Measurements from ENCODE around the gene CMTM2.

Gene CMTM2

GRCh38 chr16:66549284-66550131 lies 29.8 kb upstream of the CMTM2 start, which contains the start of gene TK2:
TK2 (minus strand) TSS chr16:66550122; CDS start chr16:66550061, 61 bp downstream.
- peak within 1 kb of the TSS; percentile 90 to 98 (median 96) for H3K4me2 ChIP-seq
- H3K9me3 ChIP-seq (replicated peaks in 1 of 11): peaks cover 0 to 6% (median 0%) of the 10 kb centered on the region in 11 experiments; a peak in 2 of 22 replicates
- no peak for TF ChIP-seq Cebpa-rat (IDR thresholded peaks at IDR 0.05)
- no peaks in the 10 kb centered on the region for H4K20me1 ChIP-seq
- peaks cover 0 to 17% (median 5%) of the 10 kb centered on the region in 11 experiments; a peak in 13 of 22 replicates for H3K36me3 ChIP-seq
- H3K9ac ChIP-seq: peak within 1 kb of the TSS; percentile 89 to 98 (median 97)
- H3K27me3 ChIP-seq: no peaks in the 10 kb centered on the region
- peaks cover 82 to 95% (median 85%) of the 10 kb centered on the region in 10 experiments for H3K4me1 ChIP-seq
- H3K4me3 ChIP-seq: peak within 1 kb of the TSS; percentile 61 to 78 (median 66)
- peak within 1 kb of the TSS; percentile 88 to 99 (median 99) for H3K27ac ChIP-seq

DNA sequence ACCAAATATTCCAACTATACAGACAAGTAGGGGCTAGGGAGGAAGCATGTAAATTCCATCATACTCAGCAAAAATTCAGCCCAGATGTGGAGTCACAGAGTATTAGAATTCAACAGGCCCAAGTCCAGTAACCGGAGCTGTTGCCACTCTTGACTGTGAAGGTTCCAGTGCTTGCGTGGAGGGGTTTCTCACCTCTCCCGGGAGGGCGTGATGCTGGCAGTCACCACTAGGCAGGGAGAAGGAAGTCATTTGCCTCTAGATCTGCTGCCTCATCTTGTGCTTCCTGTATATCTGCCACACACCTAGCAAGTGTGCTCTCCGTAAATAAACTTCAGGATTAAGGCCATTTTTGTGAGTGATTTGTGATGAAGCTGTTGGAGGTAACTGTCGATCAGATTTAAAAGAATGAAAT lies 27.9 kb upstream of the CMTM2 start:
- H3K9ac ChIP-seq: peak overlapping the region in 9 of 11 experiments; percentile 74 to 98 (median 97); a peak in 16 of 22 replicates
- peaks cover 0 to 18% (median 0%) of the 10 kb centered on the region in 11 experiments; a peak in 3 of 22 replicates for H4K20me1 ChIP-seq
- H3K27me3 ChIP-seq: no peaks in the 10 kb centered on the region
- H3K27ac ChIP-seq: peak overlapping the region; percentile 88 to 99 (median 99); a peak in 20 of 22 replicates
- no peak for TF ChIP-seq Cebpa-rat (IDR thresholded peaks at IDR 0.05)
- H3K4me1 ChIP-seq: peaks cover 82 to 97% (median 85%) of the 10 kb centered on the region in 10 experiments
- H3K9me3 ChIP-seq (replicated peaks in 1 of 11): no peaks in the 10 kb centered on the region
- H3K36me3 ChIP-seq: peaks cover 7 to 29% (median 19%) of the 10 kb centered on the region in 11 experiments; a peak in 14 of 22 replicates
- H3K4me2 ChIP-seq: peak overlapping the region; percentile 90 to 98 (median 96)
- H3K4me3 ChIP-seq: peak overlapping the region in 4 of 10 experiments; percentile 75 to 89 (median 80); a peak in 5 of 20 replicates

GRCh38 chr16:66551788-66552285 lies 27.4 kb upstream of the CMTM2 start:
- Histone ChIP-seq H3K36me3 (peaks cover 4 to 34% (median 20%) of the 10 kb centered on the region in 11 experiments; a peak in 15 of 22 replicates), H3K27ac (peak overlapping the region; percentile 88 to 99 (median 99)), H3K9ac (peak overlapping the region; percentile 74 to 98 (median 96)), H3K27me3 (no peaks in the 10 kb centered on the region), H3K4me2 (peak overlapping the region; percentile 90 to 98 (median 96)), H3K9me3 (replicated peaks in 1 of 11) (no peaks in the 10 kb centered on the region), H3K4me3 (peak overlapping the region; percentile 64 to 89 (median 77)), H3K4me1 (peaks cover 82 to 97% (median 86%) of the 10 kb centered on the region in 10 experiments), H4K20me1 (peaks cover 0 to 23% (median 0%) of the 10 kb centered on the region in 11 experiments; a peak in 4 of 22 replicates)
- no peak for TF ChIP-seq Cebpa-rat (IDR thresholded peaks at IDR 0.05)

DNA sequence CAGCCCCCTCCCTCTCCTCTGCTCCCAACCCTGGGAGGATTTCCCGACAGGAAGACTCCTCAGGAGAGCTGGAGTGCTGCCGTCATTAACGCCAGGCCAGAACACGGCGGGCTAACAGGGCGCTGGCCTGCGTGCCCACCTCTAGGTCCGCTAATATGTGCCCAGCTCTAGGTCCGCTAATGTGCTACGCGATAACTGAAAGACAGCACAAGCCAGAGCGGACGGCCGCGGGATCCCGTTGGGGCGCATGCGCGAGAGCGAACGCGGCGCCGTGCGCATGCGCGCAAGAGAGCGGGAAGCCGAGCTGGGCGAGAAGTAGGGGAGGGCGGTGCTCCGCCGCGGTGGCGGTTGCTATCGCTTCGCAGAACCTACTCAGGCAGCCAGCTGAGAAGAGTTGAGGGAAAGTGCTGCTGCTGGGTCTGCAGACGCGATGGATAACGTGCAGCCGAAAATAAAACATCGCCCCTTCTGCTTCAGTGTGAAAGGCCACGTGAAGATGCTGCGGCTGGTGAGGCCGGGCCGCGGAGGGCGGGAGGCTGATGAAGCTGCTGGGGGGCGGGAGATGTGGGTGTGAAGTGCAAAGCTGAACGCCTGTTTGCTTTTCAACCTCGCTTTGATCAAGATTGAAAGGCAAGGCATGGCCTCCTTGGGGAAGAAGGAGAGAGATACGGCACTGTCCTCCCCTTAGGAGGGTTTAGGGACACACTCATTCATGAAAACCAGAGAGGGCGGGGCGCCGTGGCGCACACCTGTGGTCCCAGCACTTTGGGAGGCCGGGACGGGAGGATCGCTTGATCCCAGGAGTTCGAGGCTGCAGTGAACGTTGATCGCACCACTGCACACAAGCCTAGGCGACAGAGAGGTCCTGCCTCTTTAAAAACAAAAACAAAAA lies 26.7 kb upstream of the CMTM2 start, which contains the start of gene CKLF:
CKLF (plus strand) TSS at position 291 of the 892 bp plus-strand sequence; CDS start at position 431, 140 bp downstream.
- peaks cover 82 to 97% (median 86%) of the 10 kb centered on the region in 10 experiments for H3K4me1 ChIP-seq

DNA sequence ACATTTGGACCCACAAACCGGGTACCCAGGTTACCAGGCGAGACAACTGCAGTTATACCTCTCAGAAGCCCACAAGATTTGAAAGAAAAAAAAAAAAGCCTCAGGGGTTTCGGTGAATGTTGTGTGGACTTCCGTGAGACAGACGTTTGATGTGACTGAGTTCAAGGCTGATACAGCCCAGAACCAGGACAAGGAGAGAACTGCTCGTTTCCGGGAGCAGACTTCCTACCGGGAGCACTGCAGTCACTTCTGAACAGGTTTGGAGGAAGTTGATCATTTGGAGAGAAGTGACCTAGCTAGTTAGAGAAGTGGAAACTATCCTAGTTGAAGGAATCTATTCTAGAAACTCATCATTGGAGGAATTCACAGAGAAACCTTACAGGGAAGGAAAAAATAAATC lies 26.0 kb upstream of the CMTM2 start:
- Histone ChIP-seq H3K27me3 (no peaks in the 10 kb centered on the region), H4K20me1 (peaks cover 0 to 37% (median 4%) of the 10 kb centered on the region in 11 experiments; a peak in 11 of 22 replicates), H3K36me3 (peaks cover 11 to 48% (median 32%) of the 10 kb centered on the region in 11 experiments; a peak in 20 of 22 replicates), H3K4me2 (peak overlapping the region; percentile 90 to 98 (median 96)), H3K4me3 (peak overlapping the region; percentile 64 to 89 (median 77)), H3K4me1 (peaks cover 82 to 93% (median 86%) of the 10 kb centered on the region in 10 experiments), H3K9me3 (replicated peaks in 1 of 11) (no peaks in the 10 kb centered on the region), H3K9ac (peak overlapping the region; percentile 74 to 98 (median 96)), H3K27ac (peak overlapping the region; percentile 19 to 99 (median 99); a peak in 21 of 22 replicates)
- TF ChIP-seq Cebpa-rat (IDR thresholded peaks at IDR 0.05): no peak

More for the DNA sequence above, 26.7 kb upstream of the CMTM2 start, which contains the start of gene CKLF:
- H3K4me3 ChIP-seq: peak within 1 kb of the TSS; percentile 64 to 89 (median 77)
- peak within 1 kb of the TSS; percentile 90 to 98 (median 96) for H3K4me2 ChIP-seq
- H3K27me3 ChIP-seq: no peaks in the 10 kb centered on the region
- peaks cover 0 to 30% (median 0%) of the 10 kb centered on the region in 11 experiments; a peak in 7 of 22 replicates for H4K20me1 ChIP-seq
- peak within 1 kb of the TSS; percentile 88 to 99 (median 99) for H3K27ac ChIP-seq
- H3K9ac ChIP-seq: peak within 1 kb of the TSS; percentile 74 to 98 (median 96)
- H3K9me3 ChIP-seq (replicated peaks in 1 of 11): no peaks in the 10 kb centered on the region
- TF ChIP-seq Cebpa-rat (IDR thresholded peaks at IDR 0.05): no peak
- peaks cover 7 to 41% (median 25%) of the 10 kb centered on the region in 11 experiments; a peak in 19 of 22 replicates for H3K36me3 ChIP-seq

- H4K20me1 ChIP-seq: peaks cover 0 to 45% (median 11%) of the 10 kb centered on the region in 11 experiments; a peak in 12 of 22 replicates
- H3K9ac ChIP-seq: peak overlapping the region; percentile 74 to 98 (median 96); a peak in 19 of 22 replicates
- H3K36me3 ChIP-seq: peaks cover 19 to 56% (median 40%) of the 10 kb centered on the region in 11 experiments; a peak in 20 of 22 replicates
- no peaks in the 10 kb centered on the region for H3K9me3 ChIP-seq (replicated peaks in 1 of 11)
- H3K27me3 ChIP-seq: no peaks in the 10 kb centered on the region
- TF ChIP-seq Cebpa-rat (IDR thresholded peaks at IDR 0.05): no peak
- peak overlapping the region in 10 of 11 experiments; percentile 88 to 99 (median 99); a peak in 16 of 22 replicates for H3K27ac ChIP-seq
- H3K4me3 ChIP-seq: peak overlapping the region; percentile 64 to 89 (median 77); a peak in 19 of 20 replicates
- peaks cover 78 to 93% (median 84%) of the 10 kb centered on the region in 10 experiments for H3K4me1 ChIP-seq
- H3K4me2 ChIP-seq: peak overlapping the region; percentile 90 to 98 (median 96)
Measured at GRCh38 chr16:66554021-66554420, 25.2 kb upstream of the CMTM2 start.

- H4K20me1 ChIP-seq: peaks cover 0 to 49% (median 15%) of the 10 kb centered on the region in 11 experiments; a peak in 12 of 22 replicates
- H3K27ac ChIP-seq: peak overlapping the region in 8 of 11 experiments; percentile 9 to 99 (median 99); a peak in 14 of 22 replicates
- TF ChIP-seq Cebpa-rat (IDR thresholded peaks at IDR 0.05): peak in 6 of 11 experiments; percentile 28 to 86 (median 66); a peak in 11 of 22 replicates
- peak overlapping the region; percentile 90 to 98 (median 96) for H3K4me2 ChIP-seq
- no peaks in the 10 kb centered on the region for H3K27me3 ChIP-seq
- H3K9me3 ChIP-seq (replicated peaks in 1 of 11): no peaks in the 10 kb centered on the region
- H3K9ac ChIP-seq: peak overlapping the region in 8 of 11 experiments; percentile 74 to 98 (median 96); a peak in 12 of 22 replicates
- H3K4me1 ChIP-seq: peaks cover 73 to 93% (median 84%) of the 10 kb centered on the region in 10 experiments
- peaks cover 24 to 61% (median 44%) of the 10 kb centered on the region in 11 experiments; a peak in 20 of 22 replicates for H3K36me3 ChIP-seq
- peak overlapping the region in 8 of 10 experiments; percentile 68 to 88 (median 77); a peak in 14 of 20 replicates for H3K4me3 ChIP-seq
Measured at GRCh38 chr16:66554495-66554894, 24.8 kb upstream of the CMTM2 start.

Measured in BLaER1 treated with 17β-estradiol and CSF1 and Interleukin-3, amounts not matched to agents 10 nM and 100 nM (cell line).